Measurements from ENCODE around the gene TXN2.
"Not testable (repeated sequence)": the region's sequence is repeated elsewhere in the genome, so short reads cannot be mapped to it uniquely, and the experiment has no call there.

TXN2 gene, protein sequence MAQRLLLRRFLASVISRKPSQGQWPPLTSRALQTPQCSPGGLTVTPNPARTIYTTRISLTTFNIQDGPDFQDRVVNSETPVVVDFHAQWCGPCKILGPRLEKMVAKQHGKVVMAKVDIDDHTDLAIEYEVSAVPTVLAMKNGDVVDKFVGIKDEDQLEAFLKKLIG

DNA sequence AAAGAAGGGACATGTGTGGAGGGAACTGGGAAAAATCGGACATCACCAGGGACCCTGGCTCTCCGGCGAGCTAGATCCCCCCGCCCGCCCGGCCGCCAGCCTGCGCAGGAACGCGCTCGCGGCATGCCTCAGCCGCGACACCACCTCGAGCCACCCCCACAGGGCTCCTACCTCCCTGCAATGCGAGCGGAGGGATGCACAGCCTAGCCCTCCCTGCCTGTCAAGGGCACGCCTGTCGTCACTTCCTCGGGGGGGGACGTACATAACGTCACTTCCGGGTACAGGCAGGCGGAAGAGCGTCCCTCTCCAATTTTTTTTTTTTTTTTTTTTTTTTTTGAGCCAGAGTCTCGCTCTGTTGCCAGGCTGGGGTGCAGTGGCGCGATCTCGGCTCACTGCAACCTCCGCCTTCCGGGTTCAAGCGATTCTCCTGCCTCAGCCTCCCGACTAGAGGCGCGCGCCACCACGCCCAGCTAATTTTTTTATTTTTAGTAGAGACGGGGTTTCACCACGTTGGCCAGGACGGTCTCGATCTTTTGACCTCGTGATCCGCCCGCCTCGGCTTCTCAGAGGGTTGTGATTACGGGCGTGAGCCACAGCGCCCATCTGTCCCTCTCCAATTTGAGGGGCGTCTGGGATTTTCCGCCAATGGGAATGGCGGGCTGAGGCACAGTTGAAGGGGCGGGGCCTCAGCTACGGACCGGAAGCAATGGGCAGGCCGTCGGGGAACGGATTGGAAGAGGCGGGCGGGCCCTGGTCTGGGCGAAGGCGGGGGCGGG is at the start of gene TXN2:
Gene TXN2 (minus strand): TSS at position 248 of the 776 bp plus-strand sequence. CDS start 803 bp downstream, outside the sequence.
- DNase-seq (ENCODE audit: low spot score), result peak; percentile 98

DNA sequence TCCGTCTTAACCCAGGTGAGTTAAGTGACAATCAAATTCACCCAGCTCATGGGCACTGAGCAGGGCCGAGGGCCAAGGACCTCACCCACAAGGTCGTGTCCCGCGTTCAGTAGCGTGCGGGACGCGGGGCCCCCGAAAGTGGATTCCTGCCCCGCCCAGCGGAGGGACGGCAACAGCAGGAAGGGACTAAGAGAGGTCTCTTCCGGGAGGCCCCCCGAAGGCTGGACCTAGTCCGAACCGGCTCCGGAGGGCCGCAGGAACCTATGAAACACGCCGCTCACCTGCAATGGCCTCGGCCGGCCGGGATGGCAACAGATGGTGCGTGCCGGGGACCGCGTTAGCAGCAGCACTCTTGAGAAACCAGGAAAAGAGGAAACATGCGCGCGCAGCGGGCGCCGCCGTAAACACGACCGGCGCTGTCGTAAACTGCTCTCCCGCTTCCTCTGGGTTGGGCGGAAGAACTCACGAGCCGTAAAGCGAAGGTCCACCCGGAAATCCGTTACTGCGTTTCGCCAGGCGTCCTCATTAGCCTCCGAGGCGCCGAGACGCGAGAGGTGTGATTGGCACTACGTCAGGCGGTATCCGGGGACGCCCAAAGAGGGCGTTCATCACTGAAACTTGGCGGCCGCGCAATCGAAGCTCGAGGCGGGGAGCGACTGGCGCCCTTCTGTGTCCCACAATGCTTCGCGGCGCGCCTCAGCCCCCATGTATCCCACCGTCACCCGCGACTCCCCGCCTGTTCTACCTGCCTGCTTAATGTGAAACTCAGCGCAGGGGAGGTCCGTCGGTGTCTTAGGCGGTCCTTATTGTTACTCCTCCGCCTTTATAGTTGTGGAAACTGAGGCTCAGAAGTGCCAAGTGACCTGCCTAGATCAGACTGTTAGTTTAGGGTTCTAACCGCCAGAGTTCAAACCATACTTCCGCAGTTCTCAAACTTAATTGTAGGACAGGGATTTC is 47.6 kb upstream of the TXN2 start, which contains the start of gene EIF3D:
Gene EIF3D (minus strand): TSS at position 372 of the 957 bp plus-strand sequence. CDS start 3,045 bp downstream, outside the sequence.
- DNase-seq (ENCODE audit: low spot score), result peak; percentile 96

DNA sequence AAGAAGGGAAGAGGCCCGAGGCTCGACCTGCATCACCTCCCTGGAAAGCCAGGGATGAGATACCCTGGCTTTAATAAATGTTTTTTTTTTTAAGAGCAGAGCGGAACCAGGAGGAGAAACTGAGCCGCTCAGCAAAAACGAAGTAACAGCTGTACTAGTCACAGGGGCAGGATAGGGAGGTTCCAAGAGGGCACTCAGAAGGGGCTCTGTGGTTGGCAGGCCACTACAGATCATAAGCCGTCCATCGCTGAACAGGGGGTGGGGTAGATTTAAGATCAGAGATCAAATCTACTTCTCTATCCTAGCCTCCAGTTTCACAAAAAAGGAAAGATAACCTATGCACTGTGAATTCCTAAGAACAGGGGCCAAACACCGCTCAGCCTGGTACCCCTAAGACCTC is 46.9 kb upstream of the TXN2 start:
- no peak for DNase-seq (ENCODE audit: low spot score)

DNA sequence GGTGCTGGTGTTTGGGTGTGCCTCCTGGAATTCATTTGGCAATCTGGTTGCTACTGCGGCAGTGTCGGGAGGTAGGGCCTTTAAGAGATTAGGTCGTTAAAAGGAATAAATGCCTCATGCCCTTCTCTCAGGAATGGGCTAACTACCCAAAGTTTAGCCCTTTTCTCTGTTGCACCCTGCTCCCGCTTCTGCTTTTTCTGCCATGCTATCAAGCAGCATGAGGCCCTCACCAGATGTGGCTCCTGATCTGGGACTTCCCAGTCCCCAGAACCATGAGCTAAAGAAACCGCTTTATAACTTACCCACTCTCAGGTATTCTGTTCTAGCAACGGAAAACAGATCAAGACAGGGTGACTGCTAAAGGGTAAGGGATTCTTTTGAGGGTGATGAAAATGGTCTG is 41.2 kb upstream of the TXN2 start:
- no peak for DNase-seq (ENCODE audit: low spot score)

DNA sequence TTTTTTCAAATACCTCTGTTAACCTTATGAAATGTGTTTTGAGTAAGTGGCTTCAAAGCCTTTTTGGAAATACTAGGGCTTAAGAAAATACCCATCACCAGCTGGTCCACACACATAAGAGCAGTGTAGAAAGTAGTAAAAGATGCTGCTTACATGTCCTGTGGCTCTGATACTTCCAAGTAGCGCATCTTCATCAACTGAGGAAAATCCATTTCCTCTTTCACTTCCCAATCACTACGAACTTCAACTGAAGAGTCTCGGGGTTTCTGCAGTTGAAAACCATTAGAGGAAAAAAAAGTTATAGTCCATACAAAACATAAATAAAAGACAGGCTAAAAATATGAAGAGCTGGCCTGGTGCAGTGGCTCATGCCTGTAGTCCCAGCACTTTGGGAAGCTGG is 39.0 kb upstream of the TXN2 start:
- no peak for DNase-seq (ENCODE audit: low spot score)

DNA sequence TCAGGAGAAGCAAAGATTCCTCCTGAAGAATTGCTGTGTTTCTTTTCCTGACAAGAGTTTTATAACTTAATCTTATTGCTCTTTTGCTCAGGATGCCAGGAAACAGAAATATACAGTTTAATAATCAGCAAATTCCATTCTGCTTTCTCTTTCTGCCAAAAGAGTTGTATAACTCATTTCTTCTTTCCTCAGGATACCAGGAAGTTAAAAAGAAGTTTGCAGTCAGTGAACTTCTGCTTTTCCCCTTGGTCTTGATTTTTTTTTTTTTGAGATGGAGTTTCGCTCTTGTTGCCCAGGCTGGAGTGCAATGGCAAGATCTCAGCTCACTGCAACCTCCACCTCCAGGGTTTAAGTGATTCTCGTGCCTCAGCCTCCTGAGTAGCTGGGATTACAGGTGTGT is 38.5 kb upstream of the TXN2 start:
- not testable (repeated sequence) for DNase-seq (ENCODE audit: low spot score)

DNA sequence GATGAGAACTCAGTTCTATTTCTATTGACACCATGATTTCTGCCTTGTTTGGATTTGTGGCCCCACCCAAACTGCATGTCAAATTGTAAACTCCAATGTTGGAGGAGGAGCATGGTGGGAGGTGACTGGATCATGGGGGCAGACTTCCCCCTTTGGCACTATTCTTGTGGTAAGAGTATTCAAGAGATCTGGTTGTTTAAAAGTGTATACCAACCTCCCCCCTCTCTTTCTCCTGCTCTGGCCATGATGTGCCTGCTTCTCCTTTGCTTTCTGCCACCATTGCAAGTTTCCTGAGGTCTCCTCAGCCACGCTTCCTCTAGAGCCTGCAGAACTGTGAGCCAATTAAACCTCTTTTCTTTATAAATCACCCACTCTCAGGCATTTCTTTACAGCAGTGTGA is 33.3 kb upstream of the TXN2 start:
- DNase-seq (ENCODE audit: low spot score), result no peak

DNA sequence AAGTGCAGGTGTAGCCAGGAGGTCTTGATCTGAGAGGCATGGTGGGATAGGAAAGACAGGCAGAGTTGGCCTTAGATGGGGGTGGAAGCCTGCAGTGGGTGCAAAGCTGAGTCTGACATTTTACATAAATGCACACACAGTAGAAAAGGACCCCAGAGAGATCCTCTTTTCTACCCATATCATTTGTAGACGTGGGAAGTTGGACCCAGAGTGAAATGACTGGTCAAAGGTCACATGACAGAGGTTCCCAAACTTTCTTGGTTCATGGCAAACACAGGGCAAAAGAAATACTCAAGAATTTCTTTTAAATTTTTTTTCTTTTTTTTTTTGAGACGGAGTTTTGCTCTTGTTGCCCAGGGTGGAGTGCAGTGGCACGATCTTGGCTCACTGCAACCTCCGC is 31.6 kb upstream of the TXN2 start:
- DNase-seq (ENCODE audit: low spot score), result no peak

DNA sequence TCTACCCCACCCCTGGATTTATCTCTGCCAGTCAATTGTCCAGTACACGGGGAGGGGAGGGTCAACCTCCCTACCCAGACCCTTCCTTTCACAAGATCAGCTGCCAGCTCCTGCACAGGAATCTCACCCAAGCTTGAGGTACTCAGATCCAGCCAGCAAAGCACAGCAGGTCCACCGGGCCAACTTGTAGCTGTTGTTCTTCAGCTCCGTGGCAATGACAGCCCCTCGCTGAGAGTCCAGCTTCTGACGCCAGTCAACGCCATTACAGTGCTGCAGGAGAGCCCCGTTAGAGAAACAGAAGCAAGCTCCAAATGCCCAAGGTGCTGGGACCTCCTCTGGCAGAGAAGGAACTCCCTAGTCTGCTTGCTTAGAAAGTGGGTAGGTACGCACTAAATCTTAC is 30.9 kb upstream of the TXN2 start:
- DNase-seq (ENCODE audit: low spot score), result no peak

DNA sequence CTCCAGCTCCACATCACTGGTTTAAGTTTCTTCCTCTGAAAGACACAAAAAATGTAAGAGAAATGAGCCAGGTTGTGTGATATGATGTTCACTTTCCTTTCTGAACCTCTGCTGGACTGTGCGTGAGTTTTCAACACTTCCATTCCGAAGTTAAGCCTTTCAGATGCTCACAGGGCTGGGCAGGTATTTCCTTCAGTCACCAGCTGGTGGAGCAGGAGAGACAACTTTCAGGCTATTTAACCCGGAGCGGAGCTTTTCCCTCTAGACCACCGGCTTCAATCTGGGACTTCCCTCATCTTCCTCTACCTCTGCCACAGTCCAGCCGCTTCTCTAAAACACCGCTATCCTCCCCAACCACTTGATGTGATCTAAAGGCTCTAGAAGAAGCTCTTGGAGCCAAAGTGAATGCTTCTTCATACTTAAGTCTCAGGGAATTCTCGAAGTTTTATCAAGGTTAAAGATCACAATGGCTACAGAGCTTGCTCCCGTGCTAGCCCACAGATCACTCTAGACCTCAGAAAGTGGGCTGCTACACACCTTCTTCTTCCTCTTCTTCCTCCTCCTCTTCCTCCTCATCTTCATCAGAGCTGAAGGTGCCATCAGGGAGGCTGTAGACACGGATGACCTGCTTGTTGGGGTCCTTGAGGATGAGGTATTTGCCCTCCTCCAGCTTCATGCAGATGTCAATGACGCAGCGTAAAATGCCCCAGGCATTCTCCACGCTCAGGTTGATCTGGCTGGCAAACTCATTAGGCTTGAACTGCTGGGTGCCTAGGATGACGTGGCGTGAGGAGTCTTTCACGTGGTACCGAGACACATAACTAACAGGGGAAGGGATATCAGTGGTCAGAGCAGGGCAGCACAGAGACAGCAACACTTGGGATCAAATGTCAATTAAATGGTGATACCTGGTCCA is 29.8 kb upstream of the TXN2 start:
- DNase-seq (ENCODE audit: low spot score), result peak; percentile 69

DNA sequence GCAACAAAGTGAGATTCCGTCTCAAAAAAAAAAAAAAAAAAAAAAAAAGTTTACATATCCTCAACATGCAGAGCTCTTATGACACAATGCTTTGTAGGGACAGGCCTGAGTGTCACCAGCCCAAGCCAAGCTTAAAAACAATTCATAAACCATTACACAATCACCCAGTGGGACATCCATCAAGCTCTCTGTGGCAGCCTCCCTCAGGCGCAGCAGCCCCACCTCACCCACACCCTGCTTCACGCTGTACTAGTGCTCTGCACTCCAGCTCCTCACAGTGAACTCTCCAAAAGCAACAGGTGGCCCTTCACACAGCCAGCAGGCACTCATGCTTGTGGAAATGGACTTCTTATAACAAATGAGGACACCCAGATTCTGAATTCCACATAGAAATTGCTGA is 28.9 kb upstream of the TXN2 start:
- DNase-seq (ENCODE audit: low spot score), result no peak

DNA sequence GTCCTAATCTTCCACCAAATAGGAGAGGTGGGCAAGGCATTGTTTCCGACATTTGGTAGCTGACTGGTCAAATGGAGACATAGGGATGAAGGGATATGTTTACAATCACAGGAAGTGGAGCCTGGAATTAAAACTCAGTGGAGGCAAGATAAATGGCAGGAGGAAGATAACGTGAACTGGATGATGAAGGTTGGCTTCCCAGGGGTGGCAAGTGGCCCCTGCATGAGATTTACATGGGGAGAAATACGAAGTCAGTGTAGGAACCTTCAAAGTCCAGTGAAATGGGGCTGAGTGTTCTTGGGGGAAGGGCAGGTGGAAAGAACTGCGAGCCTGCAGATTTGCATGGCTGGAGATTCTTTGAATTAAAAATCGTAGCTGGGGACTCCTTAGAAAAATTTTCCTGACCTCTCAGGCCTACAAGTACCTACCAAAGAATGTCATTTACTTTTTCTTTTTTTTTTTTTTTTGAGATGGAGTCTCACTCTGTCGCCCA is 26.1 kb upstream of the TXN2 start:
- DNase-seq (ENCODE audit: low spot score), result no peak

DNA sequence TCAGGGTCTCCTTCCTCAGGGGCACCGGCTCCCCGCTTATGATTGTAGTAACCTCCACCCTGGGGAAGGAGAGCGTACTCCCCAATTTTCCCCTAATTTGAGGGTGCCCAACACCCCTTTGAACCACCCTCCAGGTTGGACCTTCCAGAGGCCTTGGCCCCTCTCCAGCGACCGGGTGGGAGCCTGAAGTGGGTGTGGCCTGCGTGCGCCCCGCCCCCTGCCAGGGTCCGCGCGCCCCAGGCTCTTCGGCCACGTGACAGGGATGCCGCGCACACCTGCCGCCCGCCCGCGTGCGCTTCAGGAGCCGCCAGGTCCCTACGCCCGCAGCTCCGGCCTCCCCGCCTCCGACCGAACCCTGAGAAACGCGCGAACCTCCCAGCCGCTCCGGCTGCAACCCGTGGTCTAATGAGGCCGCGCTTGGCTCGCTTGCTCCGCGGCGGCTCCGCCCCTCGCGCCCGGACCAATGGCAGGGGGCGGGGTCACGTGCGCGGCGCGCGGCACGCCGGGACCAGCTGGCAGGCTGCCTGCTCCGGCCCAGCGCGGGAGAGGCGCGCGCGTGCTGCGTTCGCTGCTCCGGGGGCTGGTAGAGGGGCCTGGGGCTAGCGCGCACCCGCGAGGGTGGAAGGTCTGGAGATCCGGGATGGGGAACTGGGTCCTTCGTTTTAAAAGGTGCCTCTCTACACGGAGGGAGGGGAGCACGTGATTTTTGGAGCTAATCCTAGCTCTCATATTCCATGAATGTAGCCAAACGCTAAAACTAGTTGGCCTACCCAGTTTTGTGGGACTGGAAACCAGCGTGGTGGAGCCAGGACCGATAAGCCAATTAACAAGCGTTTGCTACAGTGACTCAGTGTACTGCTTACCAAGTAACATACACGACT is 25.4 kb upstream of the TXN2 start, which contains the start of gene FOXRED2:
Gene FOXRED2 (minus strand): TSS at position 404 of the 881 bp plus-strand sequence. CDS start 618 bp downstream, outside the sequence.
- peak; percentile 97 for DNase-seq (ENCODE audit: low spot score)

DNA sequence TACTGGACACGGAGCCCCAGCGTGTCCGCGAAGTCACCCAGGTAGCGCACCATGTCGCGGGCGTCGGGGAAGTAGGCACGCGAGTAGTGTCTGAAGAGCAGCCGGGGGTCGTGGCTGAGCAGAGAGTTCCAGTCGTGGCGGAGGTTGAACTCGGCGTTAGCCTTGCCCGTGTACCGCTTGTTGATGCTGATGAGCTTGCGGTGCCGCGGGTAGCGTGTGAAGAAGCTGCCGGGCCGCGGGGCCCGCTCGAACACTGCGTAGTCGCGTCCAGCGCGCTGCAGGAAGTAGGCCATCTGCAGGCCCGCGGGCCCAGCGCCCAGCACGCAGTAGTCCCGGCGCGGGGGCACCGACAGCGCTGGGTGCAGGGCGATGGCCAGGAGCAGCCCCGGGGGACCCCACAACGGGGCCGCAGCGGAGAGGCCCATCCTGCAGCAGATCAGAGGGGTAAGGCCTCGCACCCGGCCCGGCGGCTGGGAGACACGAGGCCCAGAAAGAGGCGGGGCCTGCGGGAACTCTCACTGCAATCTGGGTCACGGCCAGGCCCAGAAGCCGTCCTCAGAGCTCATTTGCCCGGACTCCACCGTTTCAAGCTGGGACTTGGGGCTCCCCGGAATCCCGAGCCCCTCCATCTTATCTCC is 24.7 kb upstream of the TXN2 start:
- no peak for DNase-seq (ENCODE audit: low spot score)

DNA sequence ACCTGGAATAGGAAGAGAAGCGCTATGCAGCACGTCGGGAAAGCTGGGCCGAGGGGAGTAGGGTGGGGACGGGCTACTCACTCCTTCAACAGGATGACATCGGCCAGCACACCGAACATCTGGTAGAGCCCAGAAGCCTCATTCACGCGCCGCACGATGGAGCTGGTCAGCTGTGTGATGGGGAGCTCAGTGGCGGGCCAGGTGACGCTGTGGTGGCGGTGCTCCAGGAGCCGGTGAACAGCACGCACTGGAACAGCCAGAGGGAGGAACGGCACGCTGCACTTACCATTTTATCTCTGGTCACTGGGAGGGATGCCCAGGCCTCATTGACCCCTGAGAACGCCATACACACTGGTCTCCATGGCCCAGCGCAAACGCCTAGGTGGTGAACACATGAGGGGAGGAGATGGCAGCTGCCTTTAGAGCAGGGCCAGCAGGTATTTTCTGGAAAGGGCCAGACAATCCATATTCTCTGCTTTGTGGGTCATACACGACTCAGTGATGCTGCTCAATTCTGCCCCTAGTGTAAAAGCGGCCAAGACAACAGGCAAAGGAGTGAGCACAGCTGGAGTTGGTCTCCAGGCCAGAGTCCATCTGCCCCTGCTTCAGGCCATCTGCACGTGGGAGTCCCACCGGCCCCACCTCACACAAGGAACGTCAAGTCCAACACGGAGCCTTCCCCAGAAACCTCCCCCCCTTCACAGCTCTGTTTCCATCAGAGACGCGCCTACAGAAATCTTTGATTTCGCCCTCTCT is 16.6 kb upstream of the TXN2 start:
- no peak for DNase-seq (ENCODE audit: low spot score)

DNA sequence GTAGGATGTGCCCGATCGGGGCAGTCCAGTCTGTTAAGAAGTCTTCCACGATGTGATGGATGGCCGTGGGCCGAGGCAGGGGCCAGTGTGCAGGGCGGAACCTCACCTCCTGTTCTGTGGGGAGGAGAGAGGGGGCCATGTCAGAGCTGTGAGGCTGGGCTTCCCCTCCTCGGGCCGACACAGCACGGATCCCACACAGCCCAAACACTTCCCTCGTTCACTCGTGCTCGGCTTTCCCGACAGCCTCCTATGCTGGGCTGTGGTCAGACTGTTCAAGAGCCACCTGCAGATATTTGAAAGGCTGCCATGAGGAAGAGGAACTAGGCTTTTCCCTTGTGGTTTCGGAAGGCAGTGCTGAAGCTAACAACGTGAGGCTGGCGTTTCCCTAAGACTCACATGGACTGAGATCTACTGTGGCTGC is 12.3 kb upstream of the TXN2 start:
- DNase-seq (ENCODE audit: low spot score), result no peak

DNA sequence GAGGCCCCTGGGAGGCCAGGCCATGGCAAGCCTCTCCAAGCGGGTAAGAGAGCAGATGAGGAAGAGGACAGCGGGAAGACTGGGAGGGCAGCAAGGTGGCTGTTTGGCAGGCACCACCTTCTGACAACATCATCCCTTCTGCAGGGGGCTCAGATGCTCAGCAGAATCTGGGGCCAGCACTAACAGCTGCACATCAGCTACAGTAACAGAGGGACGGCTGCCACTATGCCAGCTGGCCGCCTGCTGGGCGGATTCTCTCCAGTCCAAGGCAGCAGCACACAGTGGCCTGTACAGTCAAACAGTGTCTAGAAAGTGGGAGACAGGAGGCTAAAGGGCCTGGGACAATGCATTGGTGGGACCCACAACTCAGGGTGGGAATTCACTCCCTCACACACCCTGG is 10.7 kb upstream of the TXN2 start:
- no peak for DNase-seq (ENCODE audit: low spot score)

DNA sequence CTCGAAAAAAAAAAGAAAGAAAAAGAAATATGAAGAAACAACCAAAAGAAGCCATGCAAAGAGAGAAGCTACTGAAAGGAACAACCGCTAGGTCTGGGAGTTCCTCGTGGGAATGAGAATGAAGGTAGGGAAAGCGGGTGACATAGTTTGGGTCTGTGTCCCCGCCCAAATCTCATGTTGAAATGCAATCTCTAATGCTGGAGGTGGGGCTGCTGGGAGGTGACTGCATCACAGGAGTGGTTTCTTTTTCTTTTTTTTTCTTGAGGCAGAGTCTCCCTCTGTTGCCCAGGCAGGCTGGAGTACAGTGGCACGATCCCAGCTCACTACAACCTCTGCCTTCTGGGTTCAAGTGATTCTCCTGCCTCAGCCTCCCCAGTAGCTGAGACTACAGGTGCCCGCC is 9.7 kb upstream of the TXN2 start:
- no peak for DNase-seq (ENCODE audit: low spot score)

Measured in AG08395 (cell line).